GM12801 (cell line): Measurements from ENCODE around the gene DEFB132.

Experiments
- TF ChIP-seq, protein P1 (sequence below): IDR thresholded peaks from one replicate; pipeline ENCODE4 v1.5.1; 2011; ENCODE audit warnings: control low read depth; ENCODE audit not compliant: insufficient read length; ENCODE audit errors: extremely low read depth

The DEFB132 gene

DNA sequence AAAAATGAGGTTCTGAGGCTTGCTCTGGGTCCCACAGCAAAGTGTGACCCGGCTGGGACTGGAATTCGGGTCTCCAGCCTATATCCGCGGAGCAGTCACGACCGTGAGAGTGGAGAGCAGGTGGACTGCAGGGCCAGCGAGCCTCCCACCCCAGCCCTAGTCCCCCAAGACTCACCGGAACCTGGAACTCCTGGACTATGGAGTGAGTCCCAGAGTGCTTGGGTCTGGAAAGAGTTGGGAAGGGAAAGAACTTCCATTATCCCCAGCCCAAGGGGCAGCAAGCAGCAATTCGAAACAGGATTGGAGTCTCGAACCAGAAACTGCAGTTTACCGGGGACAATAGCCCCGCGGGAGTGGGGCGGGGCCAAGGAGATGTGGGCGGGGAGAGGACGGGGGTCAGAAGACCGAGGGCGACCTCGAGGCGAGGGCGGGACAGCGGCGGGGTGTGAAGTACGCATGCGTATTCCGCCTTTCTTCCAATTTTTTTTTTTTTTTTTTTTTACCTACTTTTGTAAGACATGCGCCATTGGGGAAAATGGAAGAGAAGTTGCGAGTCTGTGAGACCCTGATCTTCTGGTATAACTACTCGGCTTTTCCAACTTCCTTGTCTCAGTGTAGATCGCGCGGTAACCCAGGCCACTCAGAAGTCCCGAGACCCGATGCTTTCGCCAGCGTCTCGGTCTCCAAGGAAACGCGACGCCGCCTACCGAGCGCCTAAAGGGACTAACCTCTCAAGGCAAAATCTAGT, 32.7 kb downstream of the DEFB132 start, which contains the start of gene C20orf96:
Gene C20orf96, minus strand, starts transcription at position 667 of the 748 bp plus-strand sequence. Its CDS starts 140 bp downstream, at position 527.
- TF ChIP-seq, protein P1, sequence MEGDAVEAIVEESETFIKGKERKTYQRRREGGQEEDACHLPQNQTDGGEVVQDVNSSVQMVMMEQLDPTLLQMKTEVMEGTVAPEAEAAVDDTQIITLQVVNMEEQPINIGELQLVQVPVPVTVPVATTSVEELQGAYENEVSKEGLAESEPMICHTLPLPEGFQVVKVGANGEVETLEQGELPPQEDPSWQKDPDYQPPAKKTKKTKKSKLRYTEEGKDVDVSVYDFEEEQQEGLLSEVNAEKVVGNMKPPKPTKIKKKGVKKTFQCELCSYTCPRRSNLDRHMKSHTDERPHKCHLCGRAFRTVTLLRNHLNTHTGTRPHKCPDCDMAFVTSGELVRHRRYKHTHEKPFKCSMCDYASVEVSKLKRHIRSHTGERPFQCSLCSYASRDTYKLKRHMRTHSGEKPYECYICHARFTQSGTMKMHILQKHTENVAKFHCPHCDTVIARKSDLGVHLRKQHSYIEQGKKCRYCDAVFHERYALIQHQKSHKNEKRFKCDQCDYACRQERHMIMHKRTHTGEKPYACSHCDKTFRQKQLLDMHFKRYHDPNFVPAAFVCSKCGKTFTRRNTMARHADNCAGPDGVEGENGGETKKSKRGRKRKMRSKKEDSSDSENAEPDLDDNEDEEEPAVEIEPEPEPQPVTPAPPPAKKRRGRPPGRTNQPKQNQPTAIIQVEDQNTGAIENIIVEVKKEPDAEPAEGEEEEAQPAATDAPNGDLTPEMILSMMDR, result no peak

DNA sequence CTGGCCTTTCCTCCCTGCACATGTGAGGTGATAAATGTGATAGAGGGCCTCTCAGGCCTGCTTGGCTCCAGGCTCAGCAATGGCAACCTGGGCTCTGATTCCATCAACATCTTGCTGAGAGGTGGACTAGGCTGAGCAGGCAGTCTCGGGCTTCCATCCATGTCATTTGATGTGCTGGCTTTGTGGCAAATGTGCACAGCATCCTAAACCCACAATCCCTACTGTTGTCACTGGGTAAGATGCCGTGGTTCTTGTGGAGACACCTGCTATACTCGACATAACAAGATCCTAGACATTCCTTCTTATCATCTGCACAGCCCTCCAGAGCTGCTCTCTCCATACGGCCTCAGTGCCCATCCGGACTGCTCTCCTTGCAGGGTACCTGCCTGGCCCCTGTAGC, 37.1 kb downstream of the DEFB132 start:
- TF ChIP-seq, protein P1, result no peak

DNA sequence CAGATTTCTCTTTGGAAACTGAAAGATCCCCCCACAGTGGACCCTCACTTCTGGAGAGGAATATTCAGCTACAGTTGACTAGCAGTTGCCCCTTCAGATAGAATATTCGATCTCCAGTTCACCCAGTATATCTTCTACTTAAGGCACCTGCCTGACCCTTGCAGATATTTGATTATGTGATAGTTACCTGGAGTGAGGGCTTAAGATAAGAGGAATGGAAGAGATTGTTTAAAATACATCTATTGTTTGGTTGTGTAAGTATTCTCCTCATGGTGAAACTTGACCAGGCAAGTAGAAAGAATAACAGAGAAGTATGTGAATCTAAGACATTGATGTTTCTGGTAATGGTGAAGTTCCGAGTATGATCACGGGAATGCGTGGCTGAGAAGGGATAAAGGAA, 38.3 kb downstream of the DEFB132 start:
- TF ChIP-seq, protein P1, result no peak

DNA sequence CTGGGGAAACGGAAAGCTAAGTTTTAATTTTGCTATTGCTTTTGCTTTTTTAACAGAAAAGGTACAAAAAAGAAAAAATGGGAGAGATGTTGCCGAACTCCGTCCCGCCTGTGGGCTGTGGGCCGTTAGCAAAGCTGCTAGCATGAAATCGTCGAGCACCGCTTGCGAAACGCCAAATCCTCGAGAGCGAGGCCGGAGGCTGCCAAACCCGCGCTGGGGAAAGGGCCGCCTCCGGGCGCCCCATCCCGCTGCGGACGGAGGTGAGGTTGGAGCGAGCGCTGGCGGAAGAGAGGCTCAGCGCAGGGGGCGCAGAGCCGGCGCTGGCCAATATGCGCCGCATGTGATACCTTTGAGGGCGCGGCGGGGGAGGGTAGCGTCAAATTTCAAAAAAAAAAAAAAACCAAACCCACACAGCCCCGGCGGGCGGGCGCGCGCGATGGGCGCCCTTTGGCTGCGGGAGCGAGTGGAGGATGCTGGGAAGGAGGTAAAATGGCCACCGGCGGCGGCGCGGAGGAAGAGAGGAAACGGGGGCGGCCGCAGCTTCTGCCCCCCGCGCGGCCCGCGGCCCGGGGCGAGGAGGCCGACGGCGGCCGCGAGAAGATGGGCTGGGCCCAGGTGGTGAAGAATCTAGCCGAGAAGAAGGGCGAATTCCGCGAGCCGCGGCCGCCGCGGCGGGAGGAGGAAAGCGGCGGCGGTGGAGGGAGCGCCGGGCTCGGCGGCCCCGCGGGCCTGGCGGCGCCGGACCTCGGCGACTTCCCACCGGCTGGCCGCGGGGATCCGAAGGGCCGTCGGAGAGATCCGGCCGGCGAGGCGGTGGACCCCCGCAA, 39.8 kb downstream of the DEFB132 start, which contains the start of gene ZCCHC3:
Gene ZCCHC3, plus strand, starts transcription at position 473 of the 827 bp plus-strand sequence. Its CDS starts 17 bp downstream, at position 490.
- TF ChIP-seq, protein P1, result no peak

DNA sequence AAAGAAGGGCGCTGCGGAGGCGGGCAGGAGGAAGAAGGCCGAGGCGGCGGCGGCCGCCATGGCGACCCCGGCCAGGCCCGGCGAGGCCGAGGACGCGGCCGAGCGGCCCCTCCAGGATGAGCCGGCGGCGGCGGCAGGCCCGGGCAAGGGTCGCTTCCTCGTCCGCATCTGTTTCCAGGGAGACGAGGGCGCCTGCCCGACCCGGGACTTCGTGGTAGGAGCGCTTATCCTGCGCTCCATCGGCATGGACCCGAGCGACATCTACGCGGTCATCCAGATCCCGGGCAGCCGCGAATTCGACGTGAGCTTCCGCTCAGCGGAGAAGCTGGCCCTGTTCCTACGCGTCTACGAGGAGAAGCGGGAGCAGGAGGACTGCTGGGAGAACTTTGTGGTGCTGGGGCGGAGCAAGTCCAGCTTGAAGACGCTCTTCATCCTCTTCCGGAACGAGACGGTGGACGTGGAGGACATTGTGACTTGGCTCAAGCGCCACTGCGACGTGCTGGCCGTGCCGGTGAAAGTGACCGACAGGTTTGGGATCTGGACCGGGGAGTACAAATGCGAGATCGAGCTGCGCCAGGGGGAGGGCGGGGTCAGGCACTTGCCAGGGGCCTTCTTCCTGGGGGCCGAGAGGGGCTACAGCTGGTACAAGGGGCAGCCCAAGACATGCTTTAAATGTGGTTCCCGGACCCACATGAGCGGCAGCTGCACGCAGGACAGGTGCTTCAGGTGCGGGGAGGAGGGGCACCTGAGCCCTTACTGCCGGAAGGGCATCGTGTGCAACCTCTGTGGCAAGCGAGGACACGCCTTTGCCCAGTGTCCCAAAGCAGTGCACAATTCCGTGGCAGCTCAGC, 40.6 kb downstream of the DEFB132 start:
- TF ChIP-seq, protein P1, result no peak

DNA sequence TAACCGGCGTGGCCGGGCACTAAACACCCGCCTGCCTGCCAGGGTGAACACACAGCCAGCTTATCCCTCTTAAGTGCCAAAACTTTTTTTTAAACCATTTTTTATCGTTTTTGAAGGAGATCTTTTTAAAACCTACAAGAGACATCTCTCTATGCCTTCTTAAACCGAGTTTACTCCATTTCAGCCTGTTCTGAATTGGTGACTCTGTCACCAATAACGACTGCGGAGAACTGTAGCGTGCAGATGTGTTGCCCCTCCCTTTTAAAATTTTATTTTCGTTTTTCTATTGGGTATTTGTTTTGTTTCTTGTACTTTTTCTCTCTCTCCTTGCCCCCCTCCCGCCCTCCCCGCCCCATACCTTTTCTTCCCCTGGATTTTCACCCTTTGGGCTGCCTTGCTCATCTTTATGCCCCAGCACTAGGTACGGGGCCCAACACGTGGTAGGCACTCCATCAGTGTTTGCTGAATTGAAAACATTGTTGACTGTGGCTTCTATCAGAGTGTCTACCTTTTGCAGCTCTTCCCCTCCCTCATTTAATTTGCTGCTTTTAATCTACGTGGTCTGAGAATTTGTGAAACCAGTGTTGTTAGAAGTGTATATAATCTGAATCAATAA, 41.4 kb downstream of the DEFB132 start:
- TF ChIP-seq, protein P1, result no peak
